Right ventricle myocardium superior (tissue), 1 donor: Measurements from ENCODE around the gene PTPRJ. TPM values are rescaled to one million over a fixed set of nuclear protein-coding genes. Genes with fewer than 3 reads are reported as not detected.
A peak's percentile ranks its signal among the peaks of the same experiment; 100 is the strongest.
"Not testable (repeated sequence)": the region's sequence is repeated elsewhere in the genome, so short reads cannot be mapped to it uniquely, and the experiment has no call there.

Experiments used
- ATAC-seq: fragments of 200-7000 bp; cut with Tn5 transposase; one replicate; pipeline ENCODE4 v1.9.1; 2020; ENCODE audit warnings: mild to moderate bottlenecking; ENCODE audit not compliant: poor library complexity
- DNase-seq: peaks from one replicate; pipeline ENCODE4 v3.0.0-alpha.2; 2020
- intact Hi-C: fragments of 100-400 bp; cut with DNase I; formaldehyde crosslinking; loops from one replicate; pipeline ENCODE4 v1.11.2; 2022
- long read RNA-seq: library from polyadenylated mRNA; unstranded; transcript quantifications from one replicate; pipeline ENCODE4 v2.0.0, GENCODE V29; 2021
- total RNA-seq: library from RNA; stranded (reverse); fragmentation: NEBNext Ultra II Directional; extraction: Animal tissue kit (Norgen Biotek cat#: 25700); gene quantifications from one replicate; pipeline ENCODE4 v1.2.1, GENCODE V29; 2021
- donor health status: DM: no; HTN: yes; CAD: no; lungs with severe emphysema.

PTPRJ gene
- 6.7 TPM for total RNA-seq
- long read RNA-seq, partial matches to known transcripts, result 1 of 5 reads
- long read RNA-seq, other reads (novel, unspliced or antisense), result 4 of 5 reads

GRCh38 chr11:47980088-47980906, at the start of gene PTPRJ:
PTPRJ (plus strand) TSS chr11:47980559; CDS start chr11:47980913, 354 bp downstream.
- DNase-seq (peak; percentile 75), ATAC-seq (peak; percentile 64)
- intact Hi-C loops, result no loop called here

- no peak for DNase-seq
- intact Hi-C loops, result no loop called here
Observed at GRCh38 chr11:47932544-47932943, 47.8 kb upstream of the PTPRJ start.

GRCh38 chr11:47933797-47934196, 46.6 kb upstream of the PTPRJ start:
- DNase-seq, ATAC-seq, intact Hi-C loops: not testable (repeated sequence)

More at GRCh38 chr11:47932544-47932943, 47.8 kb upstream of the PTPRJ start:
- ATAC-seq, result no peak

GRCh38 chr11:47938791-47939560, 41.4 kb upstream of the PTPRJ start:
- DNase-seq (no peak), ATAC-seq (no peak)
- intact Hi-C loops, result no loop called here

- intact Hi-C loops, result no loop called here
- DNase-seq, result no peak
Observed at GRCh38 chr11:47940904-47941649, 39.3 kb upstream of the PTPRJ start.

GRCh38 chr11:47941907-47942558, 38.3 kb upstream of the PTPRJ start:
- ATAC-seq (no peak), DNase-seq (no peak)
- intact Hi-C loops, result no loop called here

More at GRCh38 chr11:47940904-47941649, 39.3 kb upstream of the PTPRJ start:
- no peak for ATAC-seq

- intact Hi-C loops, result no loop called here
- DNase-seq, result no peak
- no peak for ATAC-seq
Observed at GRCh38 chr11:47943721-47944586, 36.4 kb upstream of the PTPRJ start.

- no peak for ATAC-seq
- intact Hi-C loops, result no loop called here
- DNase-seq, result no peak
Observed at GRCh38 chr11:47944632-47945031, 35.7 kb upstream of the PTPRJ start.

GRCh38 chr11:47946682-47947559, 33.4 kb upstream of the PTPRJ start:
- intact Hi-C loops, result no loop called here
- ATAC-seq (peak; percentile 87), DNase-seq (peak; percentile 75)

- DNase-seq (no peak), ATAC-seq (peak; percentile 68)
- intact Hi-C loops, result no loop called here
Observed at GRCh38 chr11:47948137-47948536, 32.2 kb upstream of the PTPRJ start.

GRCh38 chr11:47949001-47949675, 31.2 kb upstream of the PTPRJ start:
- DNase-seq, ATAC-seq, intact Hi-C loops: not testable (repeated sequence)

GRCh38 chr11:47950396-47950795, 30.0 kb upstream of the PTPRJ start:
- DNase-seq (no peak), ATAC-seq (no peak)
- intact Hi-C loops, result no loop called here

- intact Hi-C loops, ATAC-seq: not testable (repeated sequence)
- peak; percentile 44 for DNase-seq
Observed at GRCh38 chr11:47951504-47951903, 28.9 kb upstream of the PTPRJ start.

- ATAC-seq, result no peak
- intact Hi-C loops, result no loop called here
- DNase-seq, result no peak
Observed at GRCh38 chr11:47955061-47955755, 25.2 kb upstream of the PTPRJ start.

- intact Hi-C loops, result no loop called here
- ATAC-seq, result no peak
Observed at GRCh38 chr11:47960015-47960414, 20.3 kb upstream of the PTPRJ start.

GRCh38 chr11:47961383-47961782, 19.0 kb upstream of the PTPRJ start:
- ATAC-seq (no peak), DNase-seq (no peak)
- intact Hi-C loops, result no loop called here

More at GRCh38 chr11:47960015-47960414, 20.3 kb upstream of the PTPRJ start:
- no peak for DNase-seq
